HEK293 (cell line): ENCODE data around the gene DTNA.

Experiments
- BCL6B ChIP-seq: fragments of 450-650 bp; formaldehyde crosslinking; IDR thresholded peaks from 2 replicates; pipeline ENCODE4 v1.5.1; 2017; ENCODE audit warnings: missing biosample characterization, missing genetic modification characterization
- CTCF ChIP-seq: fragments of 450-650 bp; formaldehyde crosslinking; IDR thresholded peaks from 2 replicates; pipeline ENCODE4 v1.5.1; 2016; ENCODE audit warnings: missing biosample characterization, missing genetic modification characterization
- ZNF24 ChIP-seq: fragments of 450-650 bp; formaldehyde crosslinking; IDR thresholded peaks from 2 replicates; pipeline ENCODE4 v1.5.1; 2016; ENCODE audit warnings: missing biosample characterization, missing genetic modification characterization

- no peak for TF ChIP-seq CTCF (tag by site-specific recombination)
- no peak for TF ChIP-seq BCL6B (tag by site-specific recombination)
- no peak for TF ChIP-seq ZNF24 (tag by site-specific recombination)
Measured at GRCh38 chr18:34786162-34786741, 76.2 kb downstream of the DTNA start.
